K562 (cell line): ENCODE measurements around the gene LBH. TPM values are rescaled to one million over a fixed set of nuclear protein-coding genes. Genes with fewer than 3 reads are reported as not detected.

Source experiments
- ATF7 ChIP-seq: fragments of 450-650 bp; IDR thresholded peaks from 2 replicates; pipeline ENCODE4 v1.7.1; 2014; ENCODE audit warnings: mild to moderate bottlenecking, moderate library complexity
- RBM14 ChIP-seq: fragments of 200-400 bp; formaldehyde crosslinking; IDR thresholded peaks from 2 replicates; pipeline ENCODE4 v1.6.1; 2018; ENCODE audit warnings: low read depth, mild to moderate bottlenecking, low read length, moderate library complexity, borderline replicate concordance; ENCODE audit not compliant: insufficient read depth
- STAT6 ChIP-seq: sonication (generic); formaldehyde crosslinking; IDR thresholded peaks from 2 replicates; pipeline ENCODE4 v1.8.1; 2023; ENCODE audit warnings: mild to moderate bottlenecking, missing genetic modification reagents
- TGIF2 ChIP-seq: sonication (generic); formaldehyde crosslinking; IDR thresholded peaks from 2 replicates; pipeline ENCODE4 v1.8.1; 2022; ENCODE audit warnings: mild to moderate bottlenecking, missing genetic modification reagents, moderate library complexity
- ZKSCAN1 ChIP-seq: fragments of 150-350 bp; IDR thresholded peaks from 2 replicates; pipeline ENCODE4 v1.6.1; 2016; ENCODE audit warnings: low read depth, low read length
- ZNF324 ChIP-seq: fragments of 250-450 bp; sonication (Bioruptor Pico); IDR thresholded peaks from 2 replicates; pipeline ENCODE4 v1.4.0; 2020; ENCODE audit warnings: mild to moderate bottlenecking
- ZNF764 ChIP-seq: fragments of 250-450 bp; sonication (Bioruptor Pico); IDR thresholded peaks from 2 replicates; pipeline ENCODE4 v1.4.0; 2020; ENCODE audit warnings: low read depth, mild to moderate bottlenecking, moderate library complexity
- polyA plus RNA-seq, 8 experiments: library from polyadenylated mRNA; depleted of rRNA in 4 of 8; stranded (reverse) in 5 of 8; unstranded in 3 of 8; fragments of >200 nt; fragmentation: Nextera tagmentation in 2 of 8; fragmentation: Illumina TruSeq in 1 of 8; extraction: Ambion mirVana in 2 of 8; extraction: Trizol in 1 of 8; gene quantifications; 2 replicates each; pipeline versions ENCODE4 v1.2.1 to v1.2.3, GENCODE V29; 2011 to 2014; ENCODE audit warnings: inconsistent platforms in 1 of 8, missing spikeins in 1 of 8
- total RNA-seq, 7 experiments: library from RNA; depleted of rRNA in 6 of 7; stranded (reverse); fragments of >200 nt in 6 of 7; fragmentation: Illumina TruSeq in 2 of 7; extraction: Trizol in 2 of 7; gene quantifications; 2 replicates each; pipeline versions ENCODE4 v1.2.1 to v1.2.3, GENCODE V29; 2011 to 2021; ENCODE audit warnings: low replicate concordance in 1 of 7
- TF ChIP-seq, protein P1 (sequence below): fragments of 450-650 bp; formaldehyde crosslinking; conservative IDR thresholded peaks from 2 replicates; pipeline ENCODE4 v1.4.0; 2022; ENCODE audit warnings: mild to moderate bottlenecking, missing genetic modification characterization

Gene LBH
- total and polyA plus RNA-seq, 9 of the 15 experiments (the other 6 are each of a cell fraction or from before 2014, with no cell fraction given) = 3.1 to 13.4 (median 7.4) TPM

DNA sequence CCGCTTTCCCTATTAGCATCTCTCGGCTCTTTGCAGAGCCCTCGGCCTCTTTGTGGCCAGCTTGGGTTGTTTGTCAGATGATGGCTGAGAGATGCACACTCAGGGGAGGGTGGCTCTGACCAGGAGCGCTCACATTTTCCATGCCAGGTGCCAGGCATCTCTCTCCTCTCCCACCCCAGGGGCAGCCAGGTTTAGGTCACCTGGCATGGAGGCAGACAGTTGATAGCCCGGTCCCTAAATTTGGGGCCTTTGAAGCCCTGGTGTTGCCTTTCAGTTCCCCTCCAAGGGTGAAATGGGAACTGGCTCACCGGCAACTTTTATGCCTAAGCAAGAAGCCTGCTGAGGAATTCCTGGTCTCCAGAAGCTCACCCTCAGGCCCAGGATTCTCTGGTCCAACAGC, 19.1 kb downstream of the LBH start (continued):
- no peak for TF ChIP-seq ZKSCAN1
- no peak for TF ChIP-seq RBM14
- TF ChIP-seq ATF7 = no peak
- TF ChIP-seq ZNF764 (CRISPR knock-in tag) = no peak
- TF ChIP-seq, protein P1, sequence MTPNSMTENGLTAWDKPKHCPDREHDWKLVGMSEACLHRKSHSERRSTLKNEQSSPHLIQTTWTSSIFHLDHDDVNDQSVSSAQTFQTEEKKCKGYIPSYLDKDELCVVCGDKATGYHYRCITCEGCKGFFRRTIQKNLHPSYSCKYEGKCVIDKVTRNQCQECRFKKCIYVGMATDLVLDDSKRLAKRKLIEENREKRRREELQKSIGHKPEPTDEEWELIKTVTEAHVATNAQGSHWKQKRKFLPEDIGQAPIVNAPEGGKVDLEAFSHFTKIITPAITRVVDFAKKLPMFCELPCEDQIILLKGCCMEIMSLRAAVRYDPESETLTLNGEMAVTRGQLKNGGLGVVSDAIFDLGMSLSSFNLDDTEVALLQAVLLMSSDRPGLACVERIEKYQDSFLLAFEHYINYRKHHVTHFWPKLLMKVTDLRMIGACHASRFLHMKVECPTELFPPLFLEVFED (CRISPR knock-in tag) = no peak
- no peak for TF ChIP-seq TGIF2 (CRISPR knock-in tag)
- TF ChIP-seq ZNF324 (CRISPR knock-in tag) = no peak
- TF ChIP-seq STAT6 (CRISPR knock-in tag) = no peak
